Inferior parietal cortex (tissue), 1 donor: ENCODE results near the gene CHST13.

Experiments
- DNase-seq: peaks from one replicate; pipeline ENCODE4 v3.0.0-alpha.2; 2016; ENCODE audit errors: extremely low spot score

The CHST13 gene

GRCh38 chr3:126523745-126524428, at the start of gene CHST13:
TSS of gene CHST13 (plus strand) at chr3:126524155. CDS start at chr3:126524333, 178 bp downstream.
- no peak for DNase-seq

DNA sequence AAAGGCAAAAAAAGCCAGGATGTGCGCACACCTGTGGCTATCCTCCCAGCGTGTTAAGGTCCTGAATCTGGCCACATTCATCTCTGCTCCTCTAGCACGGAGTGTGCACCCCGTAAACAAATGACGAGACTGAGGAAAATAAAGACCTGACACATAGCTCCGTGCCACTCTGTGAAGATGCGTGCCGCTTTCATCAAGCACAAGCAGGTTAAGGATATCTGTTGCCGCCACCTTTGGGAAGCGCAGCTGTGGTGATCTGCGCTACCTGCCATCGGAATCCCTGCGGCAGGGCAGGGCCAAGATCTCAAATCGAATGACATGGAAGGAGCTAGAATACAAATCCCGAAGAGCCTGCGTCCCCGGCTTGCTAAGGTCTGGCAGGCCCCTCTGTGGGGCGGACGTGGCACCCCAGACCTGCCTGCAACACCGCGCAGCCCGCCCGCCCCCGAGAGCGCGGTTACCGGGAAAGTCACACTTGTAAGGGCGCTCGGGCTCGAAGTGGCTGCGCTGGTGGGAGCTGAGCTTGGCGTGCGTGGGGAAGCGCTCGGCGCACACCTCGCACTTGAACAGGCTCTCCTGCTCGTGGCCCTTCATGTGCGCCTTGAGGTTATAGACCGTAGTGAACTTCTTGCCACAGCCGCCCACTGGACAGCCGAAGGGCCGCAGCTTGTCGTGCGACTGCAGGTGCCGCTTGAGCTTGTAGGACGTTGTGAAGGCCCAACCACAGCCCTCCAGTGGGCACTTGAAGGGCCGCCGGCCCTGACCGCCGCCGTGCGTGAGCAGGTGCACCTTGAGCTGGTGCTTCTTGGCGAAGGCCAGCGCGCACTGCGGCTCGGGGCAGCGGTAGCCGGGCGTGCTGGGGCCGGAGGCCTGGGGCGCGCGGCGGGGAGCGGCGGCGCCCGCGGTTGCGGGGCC, 49.2 kb upstream of the CHST13 start:
- no peak for DNase-seq

DNA sequence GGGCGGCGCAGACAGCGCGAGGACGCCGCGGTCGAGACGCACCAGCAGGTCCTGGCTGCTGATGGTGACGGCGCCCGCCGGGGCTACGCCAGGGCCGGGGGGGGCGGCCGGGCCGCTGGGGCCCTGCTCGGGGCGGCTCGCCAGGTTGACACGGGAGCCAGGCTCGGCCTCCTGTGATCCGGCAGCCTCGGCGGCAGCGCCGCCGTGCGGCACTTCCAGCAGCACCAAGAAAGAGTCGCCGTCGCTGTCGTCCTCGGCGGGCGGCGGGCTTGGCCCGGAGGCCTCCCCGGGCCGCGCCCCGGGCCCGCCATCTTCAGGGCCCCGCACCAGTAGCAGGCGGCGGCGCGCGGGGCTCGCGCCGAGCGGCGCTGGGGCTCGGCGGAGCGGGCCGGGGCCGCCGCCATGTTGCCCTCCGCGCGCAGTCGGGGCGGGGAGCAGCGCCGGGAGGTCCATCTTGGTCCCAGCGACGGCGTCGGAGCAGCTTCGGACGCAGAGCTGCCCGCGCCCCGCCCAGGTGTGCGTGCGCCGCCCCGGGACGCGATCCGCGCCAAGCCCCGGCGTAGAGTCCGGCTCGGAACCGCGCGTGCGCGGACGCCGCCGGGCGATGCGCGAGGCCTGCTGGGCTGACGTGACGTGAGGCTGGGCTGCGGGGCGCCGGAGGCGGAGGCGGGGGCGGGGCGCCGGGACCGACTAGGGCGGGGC, 48.4 kb upstream of the CHST13 start, which contains the start of gene ZXDC:
Gene ZXDC, minus strand, starts transcription at position 479 of the 702 bp plus-strand sequence. Its CDS starts 26 bp downstream, at position 453.
- DNase-seq, result peak; percentile 84

DNA sequence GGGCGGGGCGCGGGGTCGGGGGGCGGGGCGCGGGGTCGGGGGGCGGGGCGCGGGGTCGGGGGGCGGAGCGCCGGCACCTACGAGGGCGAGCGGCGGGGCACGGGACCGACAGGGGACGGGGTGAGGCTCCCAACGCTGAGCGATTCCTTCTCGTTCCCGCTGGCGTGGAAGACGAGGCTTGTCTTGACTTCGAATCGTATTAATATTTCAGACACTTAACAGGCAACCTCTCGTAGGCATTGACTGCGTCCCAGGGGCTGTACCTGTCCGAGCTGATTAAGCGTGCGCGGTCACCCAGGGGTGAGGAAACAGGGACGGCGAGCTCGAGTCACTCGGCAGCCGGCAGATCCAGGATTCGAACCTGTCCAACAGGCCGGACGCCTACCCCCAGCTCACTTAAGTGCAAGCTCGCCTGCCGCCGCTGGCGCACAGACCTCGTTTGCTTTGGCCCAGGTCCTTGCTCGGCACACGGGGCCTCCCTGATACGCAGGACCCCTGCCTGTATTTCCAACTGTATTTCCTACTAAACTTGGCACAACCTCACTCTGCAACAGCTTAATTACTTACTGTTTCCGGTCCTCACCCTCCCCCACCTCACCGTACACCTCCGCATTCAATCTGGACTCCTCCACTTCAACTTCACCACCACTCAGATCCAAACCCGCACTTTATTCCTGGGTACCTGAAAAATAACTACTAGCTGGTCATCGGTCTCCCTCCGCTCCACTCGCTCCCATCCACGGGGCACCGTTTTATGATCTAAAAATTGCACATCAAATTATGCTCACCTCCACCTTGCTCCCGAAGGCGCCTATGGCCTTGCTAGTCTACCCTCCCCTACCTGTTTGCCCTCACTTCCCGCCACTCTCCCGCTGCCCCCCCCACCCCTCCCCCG, 47.5 kb upstream of the CHST13 start:
- peak; percentile 53 for DNase-seq

DNA sequence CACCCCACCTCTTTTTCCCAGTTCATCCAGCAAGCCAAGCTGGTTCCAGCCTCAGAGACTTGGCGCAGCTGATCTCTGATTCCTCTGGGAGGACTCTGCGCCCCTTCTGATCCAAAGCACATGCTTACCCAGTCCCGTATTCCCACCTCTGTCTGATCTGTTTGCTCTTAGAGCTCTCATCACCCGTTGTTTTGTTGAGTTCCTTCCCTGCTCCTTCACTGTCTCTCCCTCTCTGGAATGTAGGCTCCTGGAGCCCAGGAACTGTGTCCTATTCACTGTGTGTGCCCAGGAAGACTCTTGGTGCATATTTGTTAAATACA, 46.9 kb upstream of the CHST13 start:
- no peak for DNase-seq

GRCh38 chr3:126478581-126479310, 45.2 kb upstream of the CHST13 start:
- no peak for DNase-seq

- DNase-seq, result no peak
These were observed 44.3 kb upstream of the CHST13 start for GRCh38 chr3:126479642-126480041.

- DNase-seq, result no peak
These were observed 43.7 kb upstream of the CHST13 start for GRCh38 chr3:126480206-126480605.

- DNase-seq, result no peak
These were observed 43.1 kb upstream of the CHST13 start for GRCh38 chr3:126480861-126481260.

GRCh38 chr3:126481808-126482502, 42.0 kb upstream of the CHST13 start:
- no peak for DNase-seq

- no peak for DNase-seq
These were observed 41.3 kb upstream of the CHST13 start for GRCh38 chr3:126482503-126483255.

DNA sequence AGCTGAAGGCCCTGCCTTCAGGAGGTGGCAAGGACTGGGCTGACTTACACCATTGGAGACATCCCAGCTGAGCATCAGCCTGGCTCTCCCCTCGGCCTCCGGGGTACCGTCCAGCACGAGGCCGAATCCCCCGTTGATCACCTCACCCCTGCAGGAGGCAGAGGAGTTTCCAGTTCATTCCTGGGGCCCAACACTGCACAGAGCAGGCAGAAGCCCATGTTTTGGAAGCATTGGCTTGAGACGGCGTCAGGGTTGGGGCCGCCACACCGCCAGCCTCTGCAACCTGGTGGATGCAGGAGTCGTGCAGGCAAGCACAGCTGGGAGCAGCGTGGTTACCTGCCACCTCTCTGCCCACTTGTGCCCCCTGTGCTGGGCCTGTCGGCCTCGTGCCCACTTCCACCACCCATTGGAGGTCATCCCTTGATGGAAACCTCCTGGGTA, 40.6 kb upstream of the CHST13 start:
- no peak for DNase-seq

- no peak for DNase-seq
These were observed 39.8 kb upstream of the CHST13 start for GRCh38 chr3:126484148-126484547.

GRCh38 chr3:126484662-126485061, 39.3 kb upstream of the CHST13 start:
- no peak for DNase-seq

- DNase-seq, result no peak
These were observed 38.6 kb upstream of the CHST13 start for GRCh38 chr3:126485176-126485897.

DNA sequence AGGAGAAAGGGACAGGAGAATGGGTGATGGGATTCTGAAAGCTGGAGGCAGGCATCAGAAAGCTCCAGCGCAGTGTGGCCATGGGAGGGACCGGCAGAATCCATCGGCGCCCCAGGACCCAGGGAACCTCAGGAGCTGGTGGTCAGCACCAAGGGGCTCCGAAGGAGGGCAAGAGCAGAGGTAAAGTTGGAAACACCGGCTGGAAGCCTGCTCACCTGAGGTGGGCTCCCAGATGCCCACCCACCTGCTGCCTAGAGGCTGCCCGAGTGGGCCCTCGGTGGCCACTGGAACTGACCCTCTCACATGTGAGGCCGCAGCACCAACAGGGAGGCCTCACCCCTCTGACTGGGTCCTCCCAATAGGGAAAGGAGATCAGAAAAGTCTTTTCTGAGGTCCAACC, 38.0 kb upstream of the CHST13 start:
- no peak for DNase-seq

DNA sequence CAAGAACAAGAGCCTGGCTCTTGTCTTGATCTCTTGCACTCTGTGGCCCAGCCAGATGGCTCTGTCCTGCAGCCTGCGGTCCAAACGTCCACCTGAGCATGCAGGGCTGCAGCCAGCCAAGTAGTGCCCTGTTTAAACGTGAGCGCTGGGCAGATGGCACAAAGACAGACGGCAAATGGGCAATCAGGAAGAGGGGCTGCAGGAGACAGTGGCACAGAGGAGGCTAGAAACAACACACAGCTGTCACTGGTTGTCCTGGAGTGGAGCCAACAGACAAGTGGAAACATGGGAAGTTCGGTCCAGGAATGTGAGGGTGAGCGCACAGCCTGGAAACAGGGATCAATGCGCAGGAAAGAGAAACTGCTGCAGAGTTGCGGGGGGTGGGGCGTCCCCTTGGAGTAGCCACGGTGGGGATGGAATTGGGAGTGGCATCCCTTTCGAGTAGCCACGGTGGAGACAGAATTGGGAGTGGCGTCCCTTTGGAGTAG, 37.6 kb upstream of the CHST13 start:
- no peak for DNase-seq

DNA sequence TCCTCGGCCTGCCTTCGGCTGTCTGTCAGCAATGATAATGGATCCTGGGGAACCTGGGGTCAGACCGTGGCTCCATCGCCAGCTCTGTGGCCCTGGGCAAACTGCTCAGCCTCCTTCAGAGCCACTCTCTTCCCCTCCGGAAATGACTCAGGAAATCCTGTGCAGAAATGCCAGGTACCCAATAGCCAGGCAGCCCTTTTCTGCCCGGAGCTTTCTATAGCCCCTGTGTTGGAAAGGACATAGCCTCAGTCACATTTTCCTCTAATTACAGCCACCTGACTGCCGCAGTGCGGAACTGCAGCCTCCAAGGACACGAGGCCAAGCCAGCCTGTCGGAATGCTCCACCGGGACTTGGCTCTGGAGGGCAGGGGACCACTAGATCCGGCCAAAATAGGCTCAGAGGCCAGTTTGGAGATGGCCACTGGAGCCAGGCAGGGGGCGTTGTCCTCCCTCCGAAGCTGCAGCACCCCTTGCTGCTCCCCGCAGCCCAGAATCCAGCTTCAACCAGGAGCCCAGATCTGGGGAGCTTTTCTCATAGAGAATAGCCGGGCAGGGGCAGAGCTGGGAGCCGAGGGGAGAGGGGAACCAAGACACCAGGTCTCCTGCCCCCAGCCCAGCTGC, 36.7 kb upstream of the CHST13 start:
- DNase-seq, result no peak
